ENCODE data around the gene SSX1. TPM values are rescaled to one million over a fixed set of nuclear protein-coding genes. Genes with fewer than 3 reads are reported as not detected.
"Not testable (repeated sequence)": the region's sequence is repeated elsewhere in the genome, so short reads cannot be mapped to it uniquely, and the experiment has no call there.

SSX1 gene
- total RNA-seq = not detected in 2 replicates

DNA sequence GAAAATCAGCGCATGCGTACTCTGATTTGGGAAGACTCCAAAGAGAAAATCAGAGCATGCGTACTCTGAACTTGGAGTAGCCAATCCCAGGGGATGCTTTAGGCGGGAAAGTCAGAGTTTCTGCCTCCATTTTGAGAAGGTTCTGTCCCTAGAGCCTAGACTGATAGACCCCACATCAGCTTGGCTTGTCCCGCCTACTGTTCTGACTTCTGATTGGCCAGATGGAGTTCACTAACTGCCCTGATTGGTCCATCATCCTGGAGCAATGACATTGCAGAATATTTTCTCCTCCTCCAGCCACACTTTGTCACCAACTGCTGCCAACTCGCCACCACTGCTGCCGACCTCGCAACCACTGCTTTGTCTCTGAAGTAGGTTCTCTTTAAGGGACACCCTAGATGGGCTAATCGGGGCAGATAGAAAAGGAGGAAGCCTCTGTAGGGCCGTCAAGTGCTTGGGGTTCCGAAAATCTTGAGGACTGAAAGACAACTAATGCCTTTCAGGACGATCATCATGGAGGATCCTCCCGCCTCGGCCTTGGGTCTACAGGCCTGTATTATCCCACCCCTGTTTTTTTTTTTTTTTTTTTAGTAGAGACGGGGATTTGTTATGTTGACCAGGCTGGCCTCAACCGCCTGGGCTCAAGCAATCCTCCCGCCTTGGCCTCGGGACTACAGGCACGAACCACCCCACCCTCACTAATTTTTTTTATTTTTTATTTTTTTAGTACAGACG is at the start of gene SSX1:
SSX1 (plus strand) TSS at position 331 of the 735 bp plus-strand sequence. CDS start 1,850 bp downstream, outside the sequence.
- DNase-seq (ENCODE audit: low read depth) = not testable (repeated sequence)

GRCh38 chrX:48214341-48214740 is 40.9 kb upstream of the SSX1 start:
- H3K4me3 ChIP-seq (ENCODE audit: low read depth, low read length); DNase-seq (ENCODE audit: low read depth); H3K27me3 ChIP-seq (ENCODE audit: control insufficient read depth, insufficient read depth, low read length); H3K36me3 ChIP-seq (ENCODE audit: control insufficient read depth, insufficient read depth, low read length); FAIRE-seq: not testable (repeated sequence)

More for the DNA sequence above, at the start of gene SSX1:
- H3K27me3 ChIP-seq (ENCODE audit: control insufficient read depth, insufficient read depth, low read length); FAIRE-seq; H3K4me3 ChIP-seq (ENCODE audit: low read depth, low read length); H3K36me3 ChIP-seq (ENCODE audit: control insufficient read depth, insufficient read depth, low read length): not testable (repeated sequence)

DNA sequence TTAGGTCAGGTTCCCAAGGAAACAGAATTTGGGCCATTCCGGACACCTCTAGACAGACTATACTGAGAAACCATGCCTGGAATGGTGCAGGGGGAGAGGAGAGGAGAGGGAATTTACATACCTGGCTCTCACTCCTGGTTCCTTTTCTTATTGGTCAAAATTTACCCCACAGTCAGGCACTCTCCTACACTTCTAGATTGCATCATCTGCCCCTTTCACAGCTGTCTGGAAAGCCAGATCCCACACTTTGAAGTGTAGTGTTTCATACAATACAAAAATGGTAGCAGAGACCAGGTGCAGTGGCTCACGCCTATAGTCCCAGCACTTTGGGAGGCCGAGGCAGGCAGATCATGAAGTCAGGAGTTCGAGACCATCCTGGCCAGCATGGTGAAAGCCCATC is 31.0 kb upstream of the SSX1 start:
- H3K4me3 ChIP-seq (ENCODE audit: low read depth, low read length); H3K36me3 ChIP-seq (ENCODE audit: control insufficient read depth, insufficient read depth, low read length); DNase-seq (ENCODE audit: low read depth); FAIRE-seq; H3K27me3 ChIP-seq (ENCODE audit: control insufficient read depth, insufficient read depth, low read length): not testable (repeated sequence)

DNA sequence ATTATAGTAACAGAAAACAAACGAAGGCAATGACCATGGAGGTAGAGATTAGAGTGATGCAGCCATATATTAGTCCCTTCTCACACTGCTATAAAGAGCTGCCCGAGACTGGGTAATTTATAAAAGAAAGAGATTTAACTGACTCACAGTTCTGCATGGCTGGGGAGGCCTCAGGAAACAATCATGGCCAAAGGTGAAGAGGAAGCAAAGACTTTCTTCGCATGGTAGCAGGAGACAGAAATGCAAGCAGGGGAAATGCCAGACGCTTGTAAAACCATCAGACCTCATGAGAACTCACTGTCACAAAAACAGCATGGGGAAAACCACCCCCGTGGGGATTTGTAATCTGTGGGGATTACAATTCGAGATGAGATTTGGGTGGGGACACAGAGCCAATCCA is 2.2 kb upstream of the SSX1 start:
- not testable (repeated sequence) for DNase-seq (ENCODE audit: low read depth); H3K36me3 ChIP-seq (ENCODE audit: control insufficient read depth, insufficient read depth, low read length); FAIRE-seq; H3K4me3 ChIP-seq (ENCODE audit: low read depth, low read length); H3K27me3 ChIP-seq (ENCODE audit: control insufficient read depth, insufficient read depth, low read length)

- not testable (repeated sequence) for H3K36me3 ChIP-seq (ENCODE audit: control insufficient read depth, insufficient read depth, low read length); DNase-seq (ENCODE audit: low read depth); FAIRE-seq
These were observed 19.2 kb downstream of the SSX1 start for GRCh38 chrX:48274365-48274764.

GRCh38 chrX:48278958-48279357 is 23.8 kb downstream of the SSX1 start:
- no peak for TF ChIP-seq CTCF (IDR thresholded peaks at IDR 0.05; ENCODE audit: insufficient read depth, low read length, severe bottlenecking)
- Histone ChIP-seq H3K4me3 (ENCODE audit: low read depth, low read length) (no peak overlapping the region), H3K27me3 (ENCODE audit: control insufficient read depth, insufficient read depth, low read length) (no peaks in the 10 kb centered on the region), H3K36me3 (ENCODE audit: control insufficient read depth, insufficient read depth, low read length) (no peaks in the 10 kb centered on the region)
- no peak for DNase-seq (ENCODE audit: low read depth)
- FAIRE-seq = no peak

More at GRCh38 chrX:48274365-48274764, 19.2 kb downstream of the SSX1 start:
- not testable (repeated sequence) for H3K27me3 ChIP-seq (ENCODE audit: control insufficient read depth, insufficient read depth, low read length); H3K4me3 ChIP-seq (ENCODE audit: low read depth, low read length)

GRCh38 chrX:48280729-48281128 is 25.5 kb downstream of the SSX1 start:
- H3K36me3 ChIP-seq (ENCODE audit: control insufficient read depth, insufficient read depth, low read length); H3K27me3 ChIP-seq (ENCODE audit: control insufficient read depth, insufficient read depth, low read length); DNase-seq (ENCODE audit: low read depth); FAIRE-seq; H3K4me3 ChIP-seq (ENCODE audit: low read depth, low read length): not testable (repeated sequence)

DNA sequence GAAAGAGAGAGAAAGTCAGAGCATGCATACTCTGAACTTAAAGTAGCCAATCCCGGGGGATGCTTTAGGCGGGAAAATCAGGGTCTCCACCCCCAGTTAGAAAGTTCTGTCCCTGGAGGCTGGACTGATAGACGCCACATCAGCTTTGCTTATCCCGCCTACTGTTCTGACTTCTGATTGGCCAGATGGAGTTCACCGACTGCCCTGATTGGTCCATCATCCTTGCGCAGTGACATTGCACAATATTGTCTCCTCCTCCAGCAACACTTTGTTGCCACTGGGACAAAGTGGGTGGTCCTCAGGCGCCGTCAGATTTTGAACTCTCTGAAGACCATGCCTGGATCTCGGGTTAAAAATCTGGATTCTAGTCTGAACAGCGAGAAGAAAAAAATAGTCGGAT is 51.0 kb downstream of the SSX1 start:
- Histone ChIP-seq H3K27me3 (ENCODE audit: control insufficient read depth, insufficient read depth, low read length) (no peaks in the 10 kb centered on the region), H3K4me3 (ENCODE audit: low read depth, low read length) (no peak overlapping the region), H3K36me3 (ENCODE audit: control insufficient read depth, insufficient read depth, low read length) (no peaks in the 10 kb centered on the region)
- FAIRE-seq (no peak), DNase-seq (ENCODE audit: low read depth) (no peak)
- TF ChIP-seq CTCF (IDR thresholded peaks at IDR 0.05; ENCODE audit: insufficient read depth, low read length, severe bottlenecking) = no peak

DNA sequence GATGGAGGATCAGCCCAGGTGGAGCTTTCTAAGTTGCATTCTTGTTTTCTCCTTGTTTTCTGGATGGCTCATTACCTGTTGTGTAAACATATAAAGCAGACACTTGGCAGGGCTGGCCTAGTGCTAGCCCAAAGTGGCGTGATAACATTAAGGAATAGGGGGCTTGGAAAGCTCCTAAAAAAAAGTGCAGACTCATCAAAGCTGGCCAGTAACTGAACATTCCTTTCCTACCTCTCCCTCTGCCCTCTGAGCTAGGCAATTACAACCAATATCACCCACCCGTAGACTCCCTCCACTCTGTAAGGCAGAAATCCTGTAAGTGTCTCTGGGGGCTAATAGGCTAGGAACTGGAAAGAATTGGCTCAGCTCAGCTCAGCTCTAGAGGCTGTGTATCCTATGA is 58.8 kb downstream of the SSX1 start:
- H3K4me3 ChIP-seq (ENCODE audit: low read depth, low read length); H3K27me3 ChIP-seq (ENCODE audit: control insufficient read depth, insufficient read depth, low read length); H3K36me3 ChIP-seq (ENCODE audit: control insufficient read depth, insufficient read depth, low read length); FAIRE-seq; DNase-seq (ENCODE audit: low read depth): not testable (repeated sequence)

Other genes with a start within 250 kb of the SSX1 start
- not detected in 2 replicates for gene SPACA5, start 248.4 kb upstream of the SSX1 start, total RNA-seq
- 1.8 and 2.0 TPM in 2 replicates for gene ZNF630, start 183.8 kb upstream of the SSX1 start, total RNA-seq
- not detected in 2 replicates for gene SPACA5B, start 124.8 kb upstream of the SSX1 start, total RNA-seq
- not detected in 2 replicates for gene SSX5, start 58.6 kb upstream of the SSX1 start, total RNA-seq
- gene SSX3, start 101.3 kb downstream of the SSX1 start, total RNA-seq = not detected in 2 replicates
- not detected in 2 replicates for gene SSX4, start 128.1 kb downstream of the SSX1 start, total RNA-seq
- gene SSX4B, start 156.6 kb downstream of the SSX1 start, total RNA-seq = not detected in 2 replicates
- 134 and 348 TPM in 2 replicates for gene SLC38A5, start 214.9 kb downstream of the SSX1 start, total RNA-seq
- gene FTSJ1, start 220.8 kb downstream of the SSX1 start, total RNA-seq = 131 and 154 TPM in 2 replicates

Measured in bronchial epithelial cell (primary cell).